ENCODE data around the gene PKNOX2.

DNA sequence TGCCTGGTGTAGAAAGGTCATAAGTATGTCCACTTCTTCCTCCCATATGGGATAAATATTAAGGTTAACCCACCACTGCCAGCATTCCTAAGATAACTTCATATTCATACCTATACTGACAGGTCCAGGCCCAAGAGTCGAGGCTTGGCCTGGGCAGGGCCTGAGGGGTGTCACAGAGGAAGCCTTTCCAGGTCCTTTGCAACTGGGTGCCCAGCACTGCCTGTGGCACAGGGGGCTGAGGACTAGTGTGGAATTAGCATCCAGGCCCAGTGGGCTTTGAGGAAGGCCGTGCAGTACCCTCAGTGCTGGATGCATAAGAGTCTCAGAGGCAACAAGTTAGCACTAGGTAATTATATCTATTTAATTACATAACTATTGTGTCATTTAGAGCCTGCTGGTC, 65.4 kb downstream of the PKNOX2 start:
- no peak for TF ChIP-seq EZH2 (IDR thresholded peaks at IDR 0.05; ENCODE audit: borderline replicate concordance, low read depth, low read length, severe bottlenecking)
- TF ChIP-seq, protein P1, sequence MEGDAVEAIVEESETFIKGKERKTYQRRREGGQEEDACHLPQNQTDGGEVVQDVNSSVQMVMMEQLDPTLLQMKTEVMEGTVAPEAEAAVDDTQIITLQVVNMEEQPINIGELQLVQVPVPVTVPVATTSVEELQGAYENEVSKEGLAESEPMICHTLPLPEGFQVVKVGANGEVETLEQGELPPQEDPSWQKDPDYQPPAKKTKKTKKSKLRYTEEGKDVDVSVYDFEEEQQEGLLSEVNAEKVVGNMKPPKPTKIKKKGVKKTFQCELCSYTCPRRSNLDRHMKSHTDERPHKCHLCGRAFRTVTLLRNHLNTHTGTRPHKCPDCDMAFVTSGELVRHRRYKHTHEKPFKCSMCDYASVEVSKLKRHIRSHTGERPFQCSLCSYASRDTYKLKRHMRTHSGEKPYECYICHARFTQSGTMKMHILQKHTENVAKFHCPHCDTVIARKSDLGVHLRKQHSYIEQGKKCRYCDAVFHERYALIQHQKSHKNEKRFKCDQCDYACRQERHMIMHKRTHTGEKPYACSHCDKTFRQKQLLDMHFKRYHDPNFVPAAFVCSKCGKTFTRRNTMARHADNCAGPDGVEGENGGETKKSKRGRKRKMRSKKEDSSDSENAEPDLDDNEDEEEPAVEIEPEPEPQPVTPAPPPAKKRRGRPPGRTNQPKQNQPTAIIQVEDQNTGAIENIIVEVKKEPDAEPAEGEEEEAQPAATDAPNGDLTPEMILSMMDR (IDR thresholded peaks at IDR 0.05; ENCODE audit: borderline replicate concordance, extremely low read depth, low read length, poor library complexity, severe bottlenecking), result no peak
